Measurements from ENCODE around the gene RNF114. TPM values are rescaled to one million over a fixed set of nuclear protein-coding genes. Genes with fewer than 3 reads are reported as not detected.
"Not testable (repeated sequence)": the region's sequence is repeated elsewhere in the genome, so short reads cannot be mapped to it uniquely, and the experiment has no call there.

The RNF114 gene
- total and polyA plus RNA-seq, 4 donors: 30.9 to 87.9 (median 40.9) TPM

GRCh38 chr20:49956689-49957088 is 20.5 kb downstream of the RNF114 start:
- H3K9me3 ChIP-seq (ENCODE audit: control insufficient read depth in 4 of 4, low read length in 3 of 4): no peaks in the 10 kb centered on the region
- H3K27ac ChIP-seq (ENCODE audit: low read depth in 1 of 2, low read length in 2 of 2): no peak overlapping the region
- DNase-seq (ENCODE audit: low spot score): no peak
- 96% methylated on average over 18 of the region's 18 CpGs for WGBS
- no peaks in the 10 kb centered on the region for H3K4me1 ChIP-seq (ENCODE audit: control insufficient read depth in 4 of 4, insufficient read depth in 4 of 4, low read length in 3 of 4)
- no peaks in the 10 kb centered on the region for H3K27me3 ChIP-seq (ENCODE audit: control insufficient read depth in 4 of 4, insufficient read depth in 4 of 4, low read length in 3 of 4)
- H3K9ac ChIP-seq (ENCODE audit: low read depth in 1 of 2, low read length in 2 of 2): no peak overlapping the region
- TF ChIP-seq YY1 (IDR thresholded peaks at IDR 0.05) (no peak), TAF1 (conservative IDR thresholded peaks at IDR 0.05) (no peak), RXRA (IDR thresholded peaks at IDR 0.05) (no peak), HNF4G (IDR thresholded peaks at IDR 0.05) (no peak), RAD21 (IDR thresholded peaks at IDR 0.05) (no peak), CTCF (IDR thresholded peaks at IDR 0.05; ENCODE audit: low read depth, low read length, missing input control) (no peak), FOXA2 (IDR thresholded peaks at IDR 0.05) (no peak), EGR1 (IDR thresholded peaks at IDR 0.05; ENCODE audit: low read depth in 2 of 2) (no peak), ZBTB33 (IDR thresholded peaks at IDR 0.05) (no peak), SP1 (IDR thresholded peaks at IDR 0.05) (no peak), HNF4A (conservative IDR thresholded peaks at IDR 0.05) (no peak), GABPA (IDR thresholded peaks at IDR 0.05 in 1 of 2, conservative IDR thresholded peaks at IDR 0.05 in 1 of 2) (no peak)
- no peak overlapping the region for H3K4me3 ChIP-seq (ENCODE audit: low read depth in 1 of 3, low read length in 3 of 3)
- peaks cover 4 to 44% (median 34%) of the 10 kb centered on the region in 4 donors for H3K36me3 ChIP-seq (ENCODE audit: control insufficient read depth in 4 of 4, insufficient read depth in 3 of 4, low read depth in 1 of 4, low read length in 3 of 4)

- peaks cover 4 to 39% (median 28%) of the 10 kb centered on the region in 4 donors for H3K36me3 ChIP-seq (ENCODE audit: control insufficient read depth in 4 of 4, insufficient read depth in 3 of 4, low read depth in 1 of 4, low read length in 3 of 4)
- not testable (repeated sequence) for DNase-seq (ENCODE audit: low spot score); H3K4me3 ChIP-seq (ENCODE audit: low read depth in 1 of 3, low read length in 3 of 3); H3K4me1 ChIP-seq (ENCODE audit: control insufficient read depth in 4 of 4, insufficient read depth in 4 of 4, low read length in 3 of 4); H3K27me3 ChIP-seq (ENCODE audit: control insufficient read depth in 4 of 4, insufficient read depth in 4 of 4, low read length in 3 of 4); H3K9ac ChIP-seq (ENCODE audit: low read depth in 1 of 2, low read length in 2 of 2); H3K9me3 ChIP-seq (ENCODE audit: control insufficient read depth in 4 of 4, low read length in 3 of 4); H3K27ac ChIP-seq (ENCODE audit: low read depth in 1 of 2, low read length in 2 of 2)
- TF ChIP-seq RAD21 (IDR thresholded peaks at IDR 0.05): peak in 1 of 2 donors; percentile 55
- peak in 1 of 2 donors; percentile 5 for TF ChIP-seq HNF4A (conservative IDR thresholded peaks at IDR 0.05)
- peak; percentile 15 for TF ChIP-seq CTCF (IDR thresholded peaks at IDR 0.05; ENCODE audit: low read depth, low read length, missing input control)
- WGBS: 84% methylated on average over 12 of the region's 12 CpGs
Measured at GRCh38 chr20:49957089-49957938, 21.1 kb downstream of the RNF114 start.
